IMR-90 (cell line): ENCODE measurements around the gene MLKL.
"Not testable (repeated sequence)": the region's sequence is repeated elsewhere in the genome, so short reads cannot be mapped to it uniquely, and the experiment has no call there.

Experiments
- CEBPB ChIP-seq: IDR thresholded peaks from 2 replicates; pipeline ENCODE4 v1.6.1; 2012; ENCODE audit warnings: low read depth, low read length, improper control_type of control experiment
- CTCF ChIP-seq: conservative IDR thresholded peaks from 2 replicates; pipeline ENCODE4 v1.5.1; 2012; ENCODE audit warnings: mild to moderate bottlenecking, low read depth, low read length, improper control_type of control experiment
- FOS ChIP-seq: fragments of 150-350 bp; IDR thresholded peaks from 2 replicates; pipeline ENCODE4 v1.6.1; 2016; ENCODE audit warnings: low read depth, low read length
- MAFK ChIP-seq: IDR thresholded peaks from 2 replicates; pipeline ENCODE4 v1.6.1; 2012; ENCODE audit warnings: low read depth, low read length, improper control_type of control experiment
- MXI1 ChIP-seq: IDR thresholded peaks from 2 replicates; pipeline ENCODE4 v1.6.1; 2012; ENCODE audit warnings: low read depth, mild to moderate bottlenecking, low read length, moderate library complexity, borderline replicate concordance
- POLR2A ChIP-seq: IDR thresholded peaks from 2 replicates; pipeline ENCODE4 v1.6.1; 2012; ENCODE audit warnings: mild to moderate bottlenecking, low read depth, low read length
- RAD21 ChIP-seq: IDR thresholded peaks from 2 replicates; pipeline ENCODE4 v1.6.1; 2012; ENCODE audit warnings: low read length, improper control_type of control experiment
- SMC3 ChIP-seq: fragments of 150-350 bp; IDR thresholded peaks from 2 replicates; pipeline ENCODE4 v1.6.1; 2016; ENCODE audit warnings: low read depth, mild to moderate bottlenecking, antibody characterized with exemption, low read length, moderate library complexity

GRCh38 chr16:74668877-74669276 is 31.8 kb downstream of the MLKL start:
- not testable (repeated sequence) for TF ChIP-seq SMC3, CTCF, MXI1, POLR2A, MAFK, RAD21, CEBPB, FOS
